A673 (cell line): ENCODE results near the gene C15orf61.

Experiments
- EZH2 ChIP-seq: fragments of 200-600 bp; sonication (generic); IDR thresholded peaks from 2 replicates; pipeline ENCODE4 v1.6.1; 2017; ENCODE audit warnings: borderline replicate concordance, low read depth, mild to moderate bottlenecking, mixed read lengths, antibody characterized with exemption, low read length; ENCODE audit not compliant: poor library complexity, severe bottlenecking
- TF ChIP-seq, protein P1 (sequence below): fragments of 300-800, 200-600 bp; sonication (generic); conservative IDR thresholded peaks from 2 replicates; pipeline ENCODE4 v1.5.1; 2017; ENCODE audit warnings: low read depth, mild to moderate bottlenecking, antibody characterized with exemption, low read length, moderate library complexity, mixed read lengths

DNA sequence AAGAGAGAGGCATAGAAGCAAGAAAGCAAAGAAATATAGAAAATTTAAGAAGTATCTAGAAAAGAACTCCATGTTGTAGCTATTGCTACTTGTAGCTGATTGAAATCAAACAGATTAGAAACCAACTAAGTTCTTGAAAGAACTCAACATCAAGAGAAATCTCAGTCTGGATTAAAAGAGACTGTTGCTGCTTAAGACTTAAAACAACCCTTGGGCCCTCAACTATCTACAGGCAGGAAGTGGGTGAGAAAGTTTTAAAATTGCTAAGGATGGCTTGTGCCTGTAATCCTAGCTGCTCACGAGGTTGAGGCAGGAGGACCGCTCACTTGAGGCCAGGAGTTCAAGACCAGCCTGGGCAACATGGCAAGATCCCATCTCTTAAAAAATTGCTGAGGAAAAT lies 39.3 kb upstream of the C15orf61 start:
- TF ChIP-seq, protein P1, sequence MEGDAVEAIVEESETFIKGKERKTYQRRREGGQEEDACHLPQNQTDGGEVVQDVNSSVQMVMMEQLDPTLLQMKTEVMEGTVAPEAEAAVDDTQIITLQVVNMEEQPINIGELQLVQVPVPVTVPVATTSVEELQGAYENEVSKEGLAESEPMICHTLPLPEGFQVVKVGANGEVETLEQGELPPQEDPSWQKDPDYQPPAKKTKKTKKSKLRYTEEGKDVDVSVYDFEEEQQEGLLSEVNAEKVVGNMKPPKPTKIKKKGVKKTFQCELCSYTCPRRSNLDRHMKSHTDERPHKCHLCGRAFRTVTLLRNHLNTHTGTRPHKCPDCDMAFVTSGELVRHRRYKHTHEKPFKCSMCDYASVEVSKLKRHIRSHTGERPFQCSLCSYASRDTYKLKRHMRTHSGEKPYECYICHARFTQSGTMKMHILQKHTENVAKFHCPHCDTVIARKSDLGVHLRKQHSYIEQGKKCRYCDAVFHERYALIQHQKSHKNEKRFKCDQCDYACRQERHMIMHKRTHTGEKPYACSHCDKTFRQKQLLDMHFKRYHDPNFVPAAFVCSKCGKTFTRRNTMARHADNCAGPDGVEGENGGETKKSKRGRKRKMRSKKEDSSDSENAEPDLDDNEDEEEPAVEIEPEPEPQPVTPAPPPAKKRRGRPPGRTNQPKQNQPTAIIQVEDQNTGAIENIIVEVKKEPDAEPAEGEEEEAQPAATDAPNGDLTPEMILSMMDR, result no peak
- TF ChIP-seq EZH2, result no peak
